Omental fat pad (tissue), 4 donors: Measurements from ENCODE around the gene GRIK1. TPM values are rescaled to one million over a fixed set of nuclear protein-coding genes. Genes with fewer than 3 reads are reported as not detected.

Experiments
- ATAC-seq: fragments of 150-250 bp; one replicate; pipeline ENCODE4 v1.9.1; 2016; ENCODE audit warnings: mild to moderate bottlenecking, moderate library complexity; ENCODE audit not compliant: low FRiP score
- DNase-seq: peaks from one replicate; pipeline ENCODE4 v3.0.0-alpha.2; 2019; ENCODE audit warnings: low spot score
- total RNA-seq, 4 donors: library from RNA; depleted of rRNA; stranded (reverse); fragments of >200 nt; gene quantifications; one replicate each; pipeline ENCODE4 v1.1.0, GENCODE V29; 2016
- TF ChIP-seq, protein P1 (sequence below), 3 donors: fragments of 450-650 bp; IDR thresholded peaks; one replicate each; pipeline ENCODE4 v1.5.1; 2016 to 2017; ENCODE audit warnings: antibody characterized with exemption in 3 of 3, mild to moderate bottlenecking in 3 of 3, moderate library complexity in 2 of 3

GRIK1 gene
- total RNA-seq, 4 donors from 2014 or later, result 0.09 to 0.44 (median 0.32) TPM; not detected in 1

DNA sequence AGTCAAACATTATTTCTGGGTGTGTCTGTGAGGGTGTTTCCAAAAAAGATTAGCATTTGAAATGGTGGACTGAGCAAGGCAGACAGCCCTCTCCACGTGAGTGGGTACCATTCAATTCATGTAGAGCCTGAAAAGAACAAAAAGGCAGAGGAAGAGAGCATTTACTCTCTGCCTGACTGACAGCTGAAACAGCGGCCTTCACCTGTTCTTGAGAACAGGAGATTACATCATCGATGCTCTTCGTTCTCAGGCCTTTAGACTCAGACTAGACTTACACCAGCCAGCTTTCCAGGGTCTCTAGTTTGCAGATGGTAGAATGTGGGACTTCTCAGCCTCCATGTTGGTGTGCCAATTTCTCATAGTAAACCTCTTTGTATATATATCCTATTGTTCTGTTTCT lies 338.7 kb downstream of the GRIK1 start:
- no peak for ATAC-seq
- TF ChIP-seq, protein P1, sequence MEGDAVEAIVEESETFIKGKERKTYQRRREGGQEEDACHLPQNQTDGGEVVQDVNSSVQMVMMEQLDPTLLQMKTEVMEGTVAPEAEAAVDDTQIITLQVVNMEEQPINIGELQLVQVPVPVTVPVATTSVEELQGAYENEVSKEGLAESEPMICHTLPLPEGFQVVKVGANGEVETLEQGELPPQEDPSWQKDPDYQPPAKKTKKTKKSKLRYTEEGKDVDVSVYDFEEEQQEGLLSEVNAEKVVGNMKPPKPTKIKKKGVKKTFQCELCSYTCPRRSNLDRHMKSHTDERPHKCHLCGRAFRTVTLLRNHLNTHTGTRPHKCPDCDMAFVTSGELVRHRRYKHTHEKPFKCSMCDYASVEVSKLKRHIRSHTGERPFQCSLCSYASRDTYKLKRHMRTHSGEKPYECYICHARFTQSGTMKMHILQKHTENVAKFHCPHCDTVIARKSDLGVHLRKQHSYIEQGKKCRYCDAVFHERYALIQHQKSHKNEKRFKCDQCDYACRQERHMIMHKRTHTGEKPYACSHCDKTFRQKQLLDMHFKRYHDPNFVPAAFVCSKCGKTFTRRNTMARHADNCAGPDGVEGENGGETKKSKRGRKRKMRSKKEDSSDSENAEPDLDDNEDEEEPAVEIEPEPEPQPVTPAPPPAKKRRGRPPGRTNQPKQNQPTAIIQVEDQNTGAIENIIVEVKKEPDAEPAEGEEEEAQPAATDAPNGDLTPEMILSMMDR (IDR thresholded peaks at IDR 0.05), result no peak
- DNase-seq, result no peak

DNA sequence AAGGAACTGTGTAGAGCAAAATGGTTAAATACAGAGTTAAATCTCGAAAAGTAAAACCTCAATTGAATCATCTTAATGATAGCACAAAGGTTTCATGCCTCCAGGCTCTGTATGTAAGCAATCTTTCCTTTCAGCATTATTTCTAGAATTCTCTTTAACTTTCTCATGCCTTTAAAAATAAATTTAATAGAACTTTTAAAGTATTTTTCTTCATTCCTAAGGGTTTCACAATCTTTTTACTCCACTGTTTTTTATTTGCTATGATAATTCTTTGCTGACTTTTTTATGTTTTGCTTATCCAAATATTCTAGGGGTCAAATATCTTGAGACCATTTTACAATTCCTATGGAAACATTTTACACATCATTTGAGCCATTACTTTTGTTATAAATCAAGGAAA lies 353.1 kb downstream of the GRIK1 start:
- TF ChIP-seq, protein P1 (IDR thresholded peaks at IDR 0.05), result no peak
- ATAC-seq (no peak), DNase-seq (no peak)

DNA sequence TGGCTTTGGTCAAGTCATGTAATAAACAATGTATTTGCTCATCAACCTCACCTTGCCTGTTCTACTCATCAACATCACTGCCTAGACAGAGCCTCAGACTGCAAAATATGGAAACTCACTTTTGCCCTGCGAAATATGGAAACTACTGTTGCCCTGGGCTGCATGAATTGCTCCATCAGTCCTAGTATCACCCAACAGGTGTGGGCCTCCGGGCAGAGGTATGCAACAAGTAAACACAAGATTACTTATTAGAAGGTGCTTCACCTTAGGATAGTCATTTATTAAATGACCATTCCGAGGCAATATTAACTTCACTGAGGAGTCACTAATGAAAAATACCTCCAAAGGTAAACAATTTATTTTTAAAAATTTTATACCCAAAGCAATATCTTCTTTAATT lies 354.3 kb downstream of the GRIK1 start:
- ATAC-seq, result no peak

DNA sequence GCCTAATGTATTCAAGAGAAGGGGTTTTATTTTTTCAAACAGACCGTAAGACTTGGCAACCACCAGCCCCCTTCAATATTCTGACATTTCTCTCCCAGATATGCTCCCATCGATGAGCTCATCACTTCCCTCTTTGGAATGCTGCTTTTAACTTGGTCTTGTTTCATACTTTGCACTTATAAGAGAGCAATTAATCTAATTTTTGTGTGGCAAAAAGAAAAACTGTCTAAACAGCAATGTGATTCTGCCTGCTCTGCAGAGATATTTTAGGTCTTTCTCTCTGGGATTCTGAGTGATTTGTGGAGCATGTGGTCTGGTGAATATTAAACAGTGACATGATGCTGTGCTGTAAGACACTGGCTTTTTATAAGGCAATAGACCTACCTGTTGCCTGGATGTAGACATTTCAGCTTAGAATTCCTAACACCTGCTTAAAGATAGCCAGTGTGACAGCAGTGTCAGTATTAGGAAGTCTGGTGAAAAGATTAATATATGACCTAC lies 356.3 kb downstream of the GRIK1 start:
- ATAC-seq (no peak), DNase-seq (no peak)
- TF ChIP-seq, protein P1 (IDR thresholded peaks at IDR 0.05), result no peak

More for the DNA sequence above, 354.3 kb downstream of the GRIK1 start:
- no peak for DNase-seq
- TF ChIP-seq, protein P1 (IDR thresholded peaks at IDR 0.05), result no peak

DNA sequence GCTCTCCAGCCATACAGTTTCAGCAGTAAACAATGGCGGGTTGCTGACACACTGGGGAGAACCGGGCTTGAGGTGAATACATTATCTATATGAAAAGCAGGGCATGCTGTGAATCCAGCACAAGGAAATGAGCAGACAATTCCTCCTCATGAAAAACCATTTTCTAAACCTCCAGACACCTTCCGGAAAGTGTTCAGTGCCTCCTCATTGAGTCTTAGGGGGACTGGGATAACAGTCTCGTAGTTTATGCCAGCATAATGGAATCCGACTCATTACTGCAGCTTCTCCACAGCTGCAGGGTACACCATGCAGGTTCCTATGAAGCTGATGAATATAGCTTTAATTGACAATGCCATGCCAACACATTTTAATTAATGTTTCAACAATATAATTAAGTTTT lies 356.9 kb downstream of the GRIK1 start:
- TF ChIP-seq, protein P1 (IDR thresholded peaks at IDR 0.05), result no peak
- DNase-seq (no peak), ATAC-seq (no peak)

DNA sequence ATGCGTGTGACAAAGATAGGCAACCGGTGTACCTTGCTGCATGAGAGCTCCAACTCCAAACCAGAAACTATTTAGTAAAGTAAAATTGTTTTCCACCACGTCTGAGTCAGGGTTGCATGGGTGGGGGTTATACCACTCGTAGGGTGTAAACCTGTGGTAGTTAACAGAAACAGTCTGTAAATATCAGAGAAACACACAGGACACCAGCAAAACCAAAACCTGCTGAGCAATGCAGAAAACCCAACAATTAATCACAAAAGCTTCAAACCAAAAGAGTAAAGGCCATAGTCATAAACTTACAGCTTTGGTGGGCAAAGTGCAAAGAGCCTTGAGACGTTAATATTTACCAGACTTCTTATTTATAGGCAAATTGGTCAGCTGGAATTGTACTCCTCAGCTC lies 358.4 kb downstream of the GRIK1 start:
- TF ChIP-seq, protein P1 (IDR thresholded peaks at IDR 0.05), result no peak
- no peak for ATAC-seq
- no peak for DNase-seq

DNA sequence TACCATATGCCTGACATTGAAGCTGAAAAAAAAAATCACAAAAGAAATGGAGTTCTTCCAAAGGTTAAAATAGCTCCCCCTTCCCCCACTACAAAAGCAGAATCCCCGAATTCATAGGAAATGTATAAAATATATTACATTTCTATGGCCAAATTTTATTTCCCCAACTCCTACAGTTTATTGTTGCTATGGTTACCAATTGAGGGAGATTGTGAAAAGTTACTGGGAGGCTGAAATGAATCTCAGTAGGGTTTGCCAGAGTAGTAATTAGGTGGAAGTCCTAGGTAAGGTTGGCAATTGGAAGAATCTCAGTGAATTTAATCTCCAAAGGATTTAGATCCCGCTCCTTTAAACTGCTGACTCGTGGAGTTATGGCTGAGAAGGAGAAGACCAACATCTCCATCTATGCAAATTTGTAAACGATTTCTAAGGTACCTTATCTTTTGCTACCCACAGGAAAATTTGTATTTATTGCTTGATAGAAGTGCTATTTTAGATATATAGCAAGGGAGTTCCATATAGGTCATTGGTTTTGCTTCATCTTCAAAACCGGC lies 359.0 kb downstream of the GRIK1 start:
- ATAC-seq (no peak), DNase-seq (no peak)
- TF ChIP-seq, protein P1 (IDR thresholded peaks at IDR 0.05), result no peak
